ENCODE results near the gene AIFM2. TPM values are rescaled to one million over a fixed set of nuclear protein-coding genes. Genes with fewer than 3 reads are reported as not detected.

AIFM2 gene
- total RNA-seq, 1 experiment from 2014 or later = 16.6 TPM

DNA sequence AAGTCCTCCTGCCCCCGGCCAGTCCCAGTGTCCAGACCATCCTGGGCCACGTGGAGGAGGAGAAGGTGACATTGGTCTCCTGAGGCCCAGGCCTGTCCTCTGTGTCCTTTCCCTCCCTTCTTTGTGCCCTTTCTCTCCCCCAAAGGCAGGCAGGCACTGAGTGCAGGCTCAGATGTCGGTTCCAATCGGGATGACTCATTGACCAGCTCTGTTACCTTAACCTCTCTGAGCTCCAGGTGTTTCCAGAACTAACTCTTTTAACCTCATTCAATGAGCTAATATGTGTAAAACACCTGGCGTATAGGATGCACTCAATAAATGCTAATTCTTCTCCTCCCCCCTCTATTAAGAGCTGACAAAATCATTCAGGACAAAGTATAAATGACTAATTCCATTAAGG is 54.3 kb downstream of the AIFM2 start:
- ChIA-PET POLR2A (no interaction called here), CTCF (no interaction called here)
- DNase-seq (ENCODE audit: low read depth, low spot score) (no peak), ATAC-seq (no peak)
- BruUV-seq (replicated peaks) = no TSS peak
- TF ChIP-seq TCF7L2 (IDR thresholded peaks at IDR 0.05; ENCODE audit: low read depth, low read length) = no peak
- TF ChIP-seq POLR2AphosphoS5 (IDR thresholded peaks at IDR 0.05; ENCODE audit: low read depth, low read length) = no peak
- TF ChIP-seq, protein P1, sequence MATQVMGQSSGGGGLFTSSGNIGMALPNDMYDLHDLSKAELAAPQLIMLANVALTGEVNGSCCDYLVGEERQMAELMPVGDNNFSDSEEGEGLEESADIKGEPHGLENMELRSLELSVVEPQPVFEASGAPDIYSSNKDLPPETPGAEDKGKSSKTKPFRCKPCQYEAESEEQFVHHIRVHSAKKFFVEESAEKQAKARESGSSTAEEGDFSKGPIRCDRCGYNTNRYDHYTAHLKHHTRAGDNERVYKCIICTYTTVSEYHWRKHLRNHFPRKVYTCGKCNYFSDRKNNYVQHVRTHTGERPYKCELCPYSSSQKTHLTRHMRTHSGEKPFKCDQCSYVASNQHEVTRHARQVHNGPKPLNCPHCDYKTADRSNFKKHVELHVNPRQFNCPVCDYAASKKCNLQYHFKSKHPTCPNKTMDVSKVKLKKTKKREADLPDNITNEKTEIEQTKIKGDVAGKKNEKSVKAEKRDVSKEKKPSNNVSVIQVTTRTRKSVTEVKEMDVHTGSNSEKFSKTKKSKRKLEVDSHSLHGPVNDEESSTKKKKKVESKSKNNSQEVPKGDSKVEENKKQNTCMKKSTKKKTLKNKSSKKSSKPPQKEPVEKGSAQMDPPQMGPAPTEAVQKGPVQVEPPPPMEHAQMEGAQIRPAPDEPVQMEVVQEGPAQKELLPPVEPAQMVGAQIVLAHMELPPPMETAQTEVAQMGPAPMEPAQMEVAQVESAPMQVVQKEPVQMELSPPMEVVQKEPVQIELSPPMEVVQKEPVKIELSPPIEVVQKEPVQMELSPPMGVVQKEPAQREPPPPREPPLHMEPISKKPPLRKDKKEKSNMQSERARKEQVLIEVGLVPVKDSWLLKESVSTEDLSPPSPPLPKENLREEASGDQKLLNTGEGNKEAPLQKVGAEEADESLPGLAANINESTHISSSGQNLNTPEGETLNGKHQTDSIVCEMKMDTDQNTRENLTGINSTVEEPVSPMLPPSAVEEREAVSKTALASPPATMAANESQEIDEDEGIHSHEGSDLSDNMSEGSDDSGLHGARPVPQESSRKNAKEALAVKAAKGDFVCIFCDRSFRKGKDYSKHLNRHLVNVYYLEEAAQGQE (IDR thresholded peaks at IDR 0.05; ENCODE audit: insufficient read depth in 1 of 2, low read depth in 2 of 2, low read length in 1 of 2) = no peak
- TF ChIP-seq, protein P2, sequence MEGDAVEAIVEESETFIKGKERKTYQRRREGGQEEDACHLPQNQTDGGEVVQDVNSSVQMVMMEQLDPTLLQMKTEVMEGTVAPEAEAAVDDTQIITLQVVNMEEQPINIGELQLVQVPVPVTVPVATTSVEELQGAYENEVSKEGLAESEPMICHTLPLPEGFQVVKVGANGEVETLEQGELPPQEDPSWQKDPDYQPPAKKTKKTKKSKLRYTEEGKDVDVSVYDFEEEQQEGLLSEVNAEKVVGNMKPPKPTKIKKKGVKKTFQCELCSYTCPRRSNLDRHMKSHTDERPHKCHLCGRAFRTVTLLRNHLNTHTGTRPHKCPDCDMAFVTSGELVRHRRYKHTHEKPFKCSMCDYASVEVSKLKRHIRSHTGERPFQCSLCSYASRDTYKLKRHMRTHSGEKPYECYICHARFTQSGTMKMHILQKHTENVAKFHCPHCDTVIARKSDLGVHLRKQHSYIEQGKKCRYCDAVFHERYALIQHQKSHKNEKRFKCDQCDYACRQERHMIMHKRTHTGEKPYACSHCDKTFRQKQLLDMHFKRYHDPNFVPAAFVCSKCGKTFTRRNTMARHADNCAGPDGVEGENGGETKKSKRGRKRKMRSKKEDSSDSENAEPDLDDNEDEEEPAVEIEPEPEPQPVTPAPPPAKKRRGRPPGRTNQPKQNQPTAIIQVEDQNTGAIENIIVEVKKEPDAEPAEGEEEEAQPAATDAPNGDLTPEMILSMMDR (IDR thresholded peaks at IDR 0.05) = no peak
- TF ChIP-seq SIN3A (IDR thresholded peaks at IDR 0.05; ENCODE audit: borderline replicate concordance, insufficient read depth, low read depth, low read length) = no peak
- in situ Hi-C loops (cut with HindIII; ENCODE audit: low pct_unique_long_range_greater_than_20kb, low sequenced_read_pairs) (no loop called here), intact Hi-C loops (cut with micrococcal nuclease; ENCODE audit: unreplicated experiment) (no loop called here)
- H3K27me3 ChIP-seq (ENCODE audit: control insufficient read depth, insufficient read depth, low read length) = peaks cover 6% of the 10 kb centered on the region; the same call in 1 of the 2 replicates
- H3K27ac ChIP-seq (ENCODE audit: low read length) = no peak overlapping the region
- H3K9me3 ChIP-seq (ENCODE audit: control insufficient read depth, insufficient read depth, low read depth, low read length) = no peaks in the 10 kb centered on the region
- no peak overlapping the region for H3K4me3 ChIP-seq (ENCODE audit: low read depth in 2 of 2, low read length in 2 of 2)
- H3K4me1 ChIP-seq (ENCODE audit: control insufficient read depth, insufficient read depth, low read length) = no peaks in the 10 kb centered on the region
- H3K36me3 ChIP-seq (ENCODE audit: control insufficient read depth, insufficient read depth, low read length) = no peaks in the 10 kb centered on the region

DNA sequence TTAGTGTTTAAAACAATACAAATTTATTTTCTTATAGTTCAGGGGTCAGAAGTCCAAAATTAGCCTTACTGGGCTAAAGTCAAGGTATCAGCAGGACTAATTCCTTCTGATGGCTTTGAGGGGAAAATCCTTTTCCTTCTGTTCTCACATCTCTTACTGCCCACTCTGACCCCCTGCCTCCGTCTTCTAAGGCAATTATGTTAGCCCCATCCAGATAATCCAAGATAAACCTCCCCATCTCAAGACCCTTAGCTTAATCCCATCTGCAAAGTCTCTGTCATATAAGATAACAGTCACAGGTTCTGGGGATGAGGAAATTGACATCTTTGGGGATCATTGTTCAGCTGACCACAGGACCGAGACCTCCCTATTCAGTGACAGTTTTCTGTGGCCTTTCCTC is 57.7 kb downstream of the AIFM2 start:
- ChIA-PET CTCF (no interaction called here), POLR2A (interaction anchor here (0.7 kb wide), 1 partner anchor 473 kb away, joined by 3 read pairs; no protein-coding TSS in a partner anchor)
- Histone ChIP-seq H3K36me3 (ENCODE audit: control insufficient read depth, insufficient read depth, low read length) (no peaks in the 10 kb centered on the region), H3K27ac (ENCODE audit: low read length) (no peak overlapping the region), H3K4me1 (ENCODE audit: control insufficient read depth, insufficient read depth, low read length) (no peaks in the 10 kb centered on the region), H3K27me3 (ENCODE audit: control insufficient read depth, insufficient read depth, low read length) (peaks cover 6% of the 10 kb centered on the region; the same call in 1 of the 2 replicates), H3K4me3 (ENCODE audit: low read depth in 2 of 2, low read length in 2 of 2) (no peak overlapping the region), H3K9me3 (ENCODE audit: control insufficient read depth, insufficient read depth, low read depth, low read length) (no peaks in the 10 kb centered on the region)
- intact Hi-C loops (cut with micrococcal nuclease; ENCODE audit: unreplicated experiment) = no loop called here
- no TSS peak for BruUV-seq (replicated peaks)
- in situ Hi-C loops (cut with HindIII; ENCODE audit: low pct_unique_long_range_greater_than_20kb, low sequenced_read_pairs) = no loop called here
- DNase-seq (ENCODE audit: low read depth, low spot score) (no peak), ATAC-seq (no peak)
- TF ChIP-seq, protein P1 (IDR thresholded peaks at IDR 0.05; ENCODE audit: insufficient read depth in 1 of 2, low read depth in 2 of 2, low read length in 1 of 2) = no peak
- TF ChIP-seq, protein P2 (IDR thresholded peaks at IDR 0.05) = no peak
- TF ChIP-seq TCF7L2 (IDR thresholded peaks at IDR 0.05; ENCODE audit: low read depth, low read length) (no peak), SIN3A (IDR thresholded peaks at IDR 0.05; ENCODE audit: borderline replicate concordance, insufficient read depth, low read depth, low read length) (no peak), POLR2AphosphoS5 (IDR thresholded peaks at IDR 0.05; ENCODE audit: low read depth, low read length) (no peak)

All from Panc1 (cell line).